HEK293T (cell line): Measurements from ENCODE around the gene NFASC.

Source experiments
- CTCF ChIA-PET: fragments of 350-600 bp; formaldehyde crosslinking; extraction: SDS; loops from one replicate; lab custom pipeline; 2021; ENCODE audit warnings: antibody characterized with exemption, inconsistent platforms; lab: Yijun Ruan, JAX
- POLR2A ChIA-PET: fragments of 350-600 bp; formaldehyde crosslinking; extraction: SDS; loops from one replicate; lab custom pipeline; 2020; ENCODE audit warnings: antibody characterized with exemption, inconsistent platforms; lab: Yijun Ruan, JAX
- DNase-seq: peaks from one replicate; pipeline ENCODE4 v3.0.0; 2012; ENCODE audit warnings: mixed read lengths; ENCODE audit errors: extremely low spot score
- ARNT ChIP-seq: fragments of 450-650 bp; IDR thresholded peaks from 2 replicates; pipeline ENCODE4 v1.6.1; 2017; ENCODE audit warnings: mild to moderate bottlenecking
- BHLHE40 ChIP-seq: fragments of 450-650 bp; IDR thresholded peaks from 2 replicates; pipeline ENCODE4 v1.6.1; 2016; ENCODE audit warnings: mild to moderate bottlenecking, moderate library complexity, borderline replicate concordance
- CTBP1 ChIP-seq: fragments of 450-650 bp; IDR thresholded peaks from 2 replicates; pipeline ENCODE4 v1.6.1; 2016; ENCODE audit warnings: borderline replicate concordance
- ELF4 ChIP-seq: fragments of 450-650 bp; IDR thresholded peaks from 2 replicates; pipeline ENCODE4 v1.6.1; 2017; ENCODE audit warnings: antibody characterized with exemption
- FOXA1 ChIP-seq: fragments of 450-650 bp; IDR thresholded peaks from 2 replicates; pipeline ENCODE4 v1.6.1; 2016; ENCODE audit warnings: mild to moderate bottlenecking
- FOXK2 ChIP-seq: fragments of 450-650 bp; IDR thresholded peaks from 2 replicates; pipeline ENCODE4 v1.6.1; 2016; ENCODE audit warnings: mild to moderate bottlenecking
- FOXM1 ChIP-seq: fragments of 450-650 bp; IDR thresholded peaks from 2 replicates; pipeline ENCODE4 v1.6.1; 2017; ENCODE audit warnings: mild to moderate bottlenecking, borderline replicate concordance
- HDGF ChIP-seq: fragments of 450-650 bp; IDR thresholded peaks from 2 replicates; pipeline ENCODE4 v1.6.1; 2017; ENCODE audit warnings: antibody characterized with exemption, borderline replicate concordance
- L3MBTL2 ChIP-seq: fragments of 450-650 bp; conservative IDR thresholded peaks from 2 replicates; pipeline ENCODE4 v1.6.1; 2016; ENCODE audit warnings: mild to moderate bottlenecking
- LEF1 ChIP-seq: fragments of 450-650 bp; IDR thresholded peaks from 2 replicates; pipeline ENCODE4 v1.6.1; 2017; ENCODE audit warnings: mild to moderate bottlenecking, borderline replicate concordance
- NFRKB ChIP-seq: fragments of 450-650 bp; IDR thresholded peaks from 2 replicates; pipeline ENCODE4 v1.6.1; 2016; ENCODE audit warnings: mild to moderate bottlenecking, moderate library complexity
- SP1 ChIP-seq: fragments of 450-650 bp; IDR thresholded peaks from 2 replicates; pipeline ENCODE4 v1.6.1; 2017
- SUZ12 ChIP-seq: fragments of 450-650 bp; IDR thresholded peaks from 2 replicates; pipeline ENCODE4 v1.6.1; 2016; ENCODE audit warnings: mild to moderate bottlenecking
- TARDBP ChIP-seq: fragments of 450-650 bp; IDR thresholded peaks from 2 replicates; pipeline ENCODE4 v1.6.1; 2016
- ZNF384 ChIP-seq: fragments of 450-650 bp; IDR thresholded peaks from 2 replicates; pipeline ENCODE4 v1.6.1; 2016
- TF ChIP-seq, protein P1 (sequence below): fragments of 450-650 bp; IDR thresholded peaks from 2 replicates; pipeline ENCODE4 v1.6.1; 2016

The NFASC gene

DNA sequence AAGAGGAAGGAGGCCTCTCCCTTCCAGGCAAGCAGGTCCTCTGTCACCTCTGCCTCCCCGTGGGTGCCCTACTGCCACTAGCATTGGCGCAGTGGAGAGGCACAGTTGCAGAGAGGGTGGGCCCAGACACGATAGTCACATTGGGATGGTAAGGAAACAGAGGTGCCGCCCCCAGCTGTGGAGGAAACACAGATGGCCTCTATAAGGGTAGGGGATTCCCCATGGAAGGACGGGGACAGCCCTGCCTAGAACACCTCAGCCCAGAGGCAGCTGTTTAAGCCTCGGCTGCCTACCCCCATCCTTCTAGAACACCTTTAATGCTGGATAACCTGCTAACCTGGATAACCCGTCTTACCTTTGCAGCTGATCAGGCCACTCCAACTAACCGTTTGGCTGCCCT, 106.7 kb downstream of the NFASC start:
- ChIA-PET CTCF (interaction anchor here (0.8 to 2.3 kb wide), 2 partner anchors 12 to 84 kb away, joined by 4 to 20 read pairs; no protein-coding TSS in a partner anchor), POLR2A (no interaction called here)
- TF ChIP-seq SP1 (no peak), CTBP1 (no peak), ARNT (no peak), L3MBTL2 (no peak), BHLHE40 (no peak), LEF1 (no peak), HDGF (no peak), NFRKB (no peak), ZNF384 (no peak), FOXM1 (no peak), SUZ12 (no peak), TARDBP (no peak), ELF4 (no peak), FOXK2 (no peak), FOXA1 (no peak)
- TF ChIP-seq, protein P1, sequence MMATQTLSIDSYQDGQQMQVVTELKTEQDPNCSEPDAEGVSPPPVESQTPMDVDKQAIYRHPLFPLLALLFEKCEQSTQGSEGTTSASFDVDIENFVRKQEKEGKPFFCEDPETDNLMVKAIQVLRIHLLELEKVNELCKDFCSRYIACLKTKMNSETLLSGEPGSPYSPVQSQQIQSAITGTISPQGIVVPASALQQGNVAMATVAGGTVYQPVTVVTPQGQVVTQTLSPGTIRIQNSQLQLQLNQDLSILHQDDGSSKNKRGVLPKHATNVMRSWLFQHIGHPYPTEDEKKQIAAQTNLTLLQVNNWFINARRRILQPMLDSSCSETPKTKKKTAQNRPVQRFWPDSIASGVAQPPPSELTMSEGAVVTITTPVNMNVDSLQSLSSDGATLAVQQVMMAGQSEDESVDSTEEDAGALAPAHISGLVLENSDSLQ: no peak
- no peak for DNase-seq

DNA sequence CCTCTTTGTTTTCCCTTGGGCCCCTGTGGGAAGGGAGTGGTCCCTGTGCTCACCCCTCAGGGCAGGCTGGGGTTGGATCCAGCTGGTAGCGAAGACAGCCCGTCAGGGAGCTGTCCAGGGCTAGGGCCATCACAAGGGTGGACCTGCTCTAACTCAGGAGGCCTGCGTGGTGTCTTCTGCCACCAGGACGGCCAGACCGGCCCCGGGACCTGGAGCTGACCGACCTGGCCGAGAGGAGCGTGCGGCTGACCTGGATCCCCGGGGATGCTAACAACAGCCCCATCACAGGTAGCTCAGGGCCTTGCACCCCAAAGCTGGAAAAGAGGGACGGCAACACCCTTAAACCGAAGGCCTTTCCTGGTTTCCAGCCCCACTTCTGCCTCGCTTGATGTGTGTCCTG, 108.1 kb downstream of the NFASC start:
- TF ChIP-seq LEF1: no peak
- no peak for TF ChIP-seq HDGF
- TF ChIP-seq FOXK2: no peak
- TF ChIP-seq FOXA1: no peak
- no peak for TF ChIP-seq TARDBP
- no peak for TF ChIP-seq ZNF384
- TF ChIP-seq SUZ12: no peak
- no peak for TF ChIP-seq BHLHE40
- no peak for TF ChIP-seq FOXM1
- no peak for TF ChIP-seq ELF4
- TF ChIP-seq CTBP1: no peak
- TF ChIP-seq L3MBTL2: no peak
- TF ChIP-seq NFRKB: no peak
- no peak for TF ChIP-seq SP1
- TF ChIP-seq ARNT: no peak
- no peak for DNase-seq
- ChIA-PET POLR2A (no interaction called here), CTCF (no interaction called here)

DNA sequence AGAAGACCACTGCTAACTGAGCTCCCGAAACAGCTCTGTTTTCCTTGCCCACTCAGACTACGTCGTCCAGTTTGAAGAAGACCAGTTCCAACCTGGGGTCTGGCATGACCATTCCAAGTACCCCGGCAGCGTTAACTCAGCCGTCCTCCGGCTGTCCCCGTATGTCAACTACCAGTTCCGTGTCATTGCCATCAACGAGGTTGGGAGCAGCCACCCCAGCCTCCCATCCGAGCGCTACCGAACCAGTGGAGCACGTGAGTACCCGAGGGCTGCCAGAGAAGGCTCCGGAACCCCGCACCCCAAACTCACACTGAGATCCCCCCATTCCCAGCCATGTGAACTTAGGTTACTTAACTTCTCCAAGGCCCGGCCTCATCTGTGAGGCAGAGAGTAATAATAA, 108.6 kb downstream of the NFASC start:
- DNase-seq: no peak
- CTCF ChIA-PET: interaction anchor here (1.6 to 2.6 kb wide), 2 partner anchors 10 to 82 kb away, joined by 13 to 15 read pairs; no protein-coding TSS in a partner anchor
- POLR2A ChIA-PET: no interaction called here
- TF ChIP-seq L3MBTL2: no peak
- TF ChIP-seq FOXA1: no peak
- no peak for TF ChIP-seq SUZ12
- TF ChIP-seq, protein P1: no peak
- no peak for TF ChIP-seq FOXK2
- TF ChIP-seq TARDBP: no peak
- TF ChIP-seq ELF4: no peak
- no peak for TF ChIP-seq SP1
- TF ChIP-seq FOXM1: no peak
- no peak for TF ChIP-seq ZNF384
- no peak for TF ChIP-seq ARNT
- no peak for TF ChIP-seq NFRKB
- no peak for TF ChIP-seq HDGF
- TF ChIP-seq LEF1: no peak
- TF ChIP-seq BHLHE40: no peak
- TF ChIP-seq CTBP1: no peak

DNA sequence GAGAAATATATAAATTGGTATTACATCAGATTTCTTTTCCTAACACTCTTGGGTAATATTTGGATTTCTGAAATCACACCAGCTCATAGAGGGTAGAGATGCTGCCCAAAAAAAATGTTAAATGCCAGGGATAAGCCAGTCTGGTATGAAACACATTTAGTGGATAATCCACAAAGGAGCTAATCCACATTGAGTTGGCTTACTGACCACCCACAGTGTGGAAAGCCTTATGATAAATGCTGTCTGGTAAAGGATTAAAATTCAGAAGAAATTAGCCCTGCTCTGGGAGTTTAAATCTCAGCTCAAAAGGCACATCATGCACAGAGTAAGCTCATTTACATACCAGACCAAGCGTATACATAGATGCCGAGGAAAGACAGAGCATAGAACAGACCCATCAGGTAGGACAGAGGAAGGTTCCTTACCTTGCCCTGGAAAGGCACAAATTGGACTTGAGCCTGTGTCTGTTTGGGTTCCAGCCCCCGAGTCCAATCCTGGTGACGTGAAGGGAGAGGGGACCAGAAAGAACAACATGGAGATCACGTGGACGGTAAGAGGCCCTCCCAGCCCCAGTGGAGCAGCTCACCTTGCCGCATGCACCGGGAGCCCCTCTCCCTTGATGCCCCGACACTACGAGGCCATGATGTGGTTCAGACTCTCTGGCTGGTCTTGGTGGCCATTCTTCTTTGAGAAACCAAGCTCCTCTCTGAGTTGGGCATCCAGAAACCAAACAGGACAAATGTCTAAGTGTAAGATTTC, 109.4 kb downstream of the NFASC start:
- TF ChIP-seq NFRKB (no peak), L3MBTL2 (no peak), ZNF384 (no peak), SP1 (no peak), SUZ12 (no peak), ELF4 (no peak), BHLHE40 (no peak), ARNT (no peak), FOXA1 (no peak), LEF1 (no peak), TARDBP (no peak), CTBP1 (no peak), FOXK2 (no peak)
- TF ChIP-seq, protein P1: no peak
- ChIA-PET CTCF (interaction anchor here (0.9 to 2.6 kb wide), 3 partner anchors 9 to 82 kb away, joined by 3 to 15 read pairs (median 13); no protein-coding TSS in a partner anchor), POLR2A (no interaction called here)
- DNase-seq: no peak

DNA sequence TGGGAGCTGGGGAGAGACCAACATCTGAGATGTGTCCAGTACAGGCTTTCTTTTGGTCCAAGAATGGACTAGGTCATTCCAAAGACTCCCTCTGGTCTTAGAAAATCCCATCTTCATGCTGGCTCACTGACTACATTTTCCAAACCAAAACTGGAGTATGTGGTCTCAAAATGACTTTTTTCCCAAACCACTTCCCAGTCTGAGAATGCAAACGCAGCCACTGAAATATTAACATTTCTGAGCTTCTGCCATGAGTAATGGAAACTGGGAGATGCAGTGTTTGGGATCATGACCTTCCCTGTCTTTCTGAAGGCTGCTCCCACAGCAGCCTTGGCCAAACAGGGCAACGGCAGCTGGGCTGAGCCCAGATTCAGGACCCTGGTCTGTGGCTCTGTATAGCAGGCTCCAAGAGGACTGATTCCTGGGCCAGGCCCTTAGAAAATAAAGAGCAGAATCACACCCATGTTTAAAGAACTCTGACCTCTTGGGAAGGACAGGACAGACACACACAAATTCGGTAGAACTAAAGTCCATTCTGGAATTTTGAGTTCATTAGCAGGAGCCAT, 110.3 kb downstream of the NFASC start:
- no peak for DNase-seq
- POLR2A ChIA-PET: no interaction called here
- TF ChIP-seq, protein P1: no peak
- TF ChIP-seq ZNF384 (no peak), SUZ12 (no peak), TARDBP (no peak), NFRKB (no peak), FOXK2 (no peak), L3MBTL2 (no peak), SP1 (no peak), HDGF (no peak), LEF1 (no peak), BHLHE40 (no peak), ARNT (no peak), FOXM1 (no peak), FOXA1 (no peak), CTBP1 (no peak), ELF4 (no peak)
- CTCF ChIA-PET: interaction anchor here (1.6 to 2.6 kb wide), 2 partner anchors 9 to 81 kb away, joined by 13 to 15 read pairs; no protein-coding TSS in a partner anchor
